Heart left ventricle (tissue), 16 donors: ENCODE measurements around the gene PCNP. TPM values are rescaled to one million over a fixed set of nuclear protein-coding genes. Genes with fewer than 3 reads are reported as not detected.
"Not testable (repeated sequence)": the region's sequence is repeated elsewhere in the genome, so short reads cannot be mapped to it uniquely, and the experiment has no call there.

Experiments
- ATAC-seq, 4 donors: fragments of 200-7000 bp; cut with Tn5 transposase; one replicate each; pipeline ENCODE4 v1.9.1; 2020 to 2022; ENCODE audit warnings: moderate library complexity in 4 of 4, mild to moderate bottlenecking in 3 of 4, moderate number of reproducible peaks in 1 of 4
- DNase-seq, 5 donors: peaks; one replicate each; pipeline ENCODE4 v3.0.0-alpha.2; 2020
- H3K27ac ChIP-seq, 12 donors: fragments of 200-600 bp; sonication (generic) in 4 of 12; one replicate each; pipeline versions ENCODE4 v1.5.0 to v1.8.0; 2016 to 2022; ENCODE audit warnings: mild to moderate bottlenecking in 2 of 12
- H3K27me3 ChIP-seq, 9 donors: fragments of 200-600 bp; sonication (generic) in 2 of 9; one replicate each; pipeline versions ENCODE4 v1.5.1 to v1.8.0; 2016 to 2022; ENCODE audit warnings: mild to moderate bottlenecking in 3 of 9
- H3K36me3 ChIP-seq, 9 donors: fragments of 200-600 bp; sonication (generic) in 2 of 9; one replicate each; pipeline versions ENCODE4 v1.5.0 to v1.8.0; 2018 to 2022; ENCODE audit warnings: mild to moderate bottlenecking in 2 of 9
- H3K4me1 ChIP-seq, 12 donors: fragments of 200-600 bp; sonication (generic) in 4 of 12; one replicate each; pipeline versions ENCODE4 v1.5.0 to v1.8.0; 2016 to 2022; ENCODE audit warnings: mild to moderate bottlenecking in 3 of 12
- H3K4me3 ChIP-seq, 12 donors: fragments of 200-600 bp; sonication (generic) in 4 of 12; one replicate each; pipeline versions ENCODE4 v1.5.0 to v1.8.0; 2017 to 2022; ENCODE audit warnings: mild to moderate bottlenecking in 9 of 12, moderate library complexity in 4 of 12
- H3K9me3 ChIP-seq, 12 donors: fragments of 200-600 bp; sonication (generic) in 4 of 12; one replicate each; pipeline versions ENCODE4 v1.5.0 to v1.8.0; 2016 to 2022; ENCODE audit warnings: mild to moderate bottlenecking in 1 of 12
- CTCF ChIP-seq, 12 donors: fragments of 200-600 bp; sonication (generic) in 4 of 12; IDR thresholded peaks; one replicate each; pipeline versions ENCODE4 v1.5.0 to v1.8.0; 2018 to 2022; ENCODE audit warnings: antibody characterized with exemption in 12 of 12, mild to moderate bottlenecking in 5 of 12
- POLR2A ChIP-seq, 2 donors: fragments of 450-650 bp; IDR thresholded peaks; one replicate each; pipeline ENCODE4 v1.6.1; 2017; ENCODE audit warnings: antibody characterized with exemption in 2 of 2, mild to moderate bottlenecking in 2 of 2, moderate library complexity in 2 of 2
- WGBS, 4 donors: extraction: QIAGEN DNeasy Blood & Tissue Kit in 2 of 4; methylation state at CpG; one replicate each; pipeline versions ENCODE4 v1.1.5 to v1.1.7; 2013 to 2018; 5-methylcytosine and 5-hydroxymethylcytosine counted together
- intact Hi-C, 10 donors: fragments of 100-400 bp; cut with DNase I; formaldehyde crosslinking; loops; one replicate each; pipeline versions ENCODE4 v1.11.1 to v1.14.2; 2022
- polyA plus RNA-seq, 2 donors: library from polyadenylated mRNA; stranded (reverse); fragments of 200-250 nt; gene quantifications; one replicate each; pipeline ENCODE4 v1.2.3, GENCODE V29; 2013
- total RNA-seq, 9 donors: library from RNA; depleted of rRNA in 2 of 9; stranded (reverse); fragments of >200 nt in 2 of 9; fragmentation: NEBNext Ultra II Directional in 3 of 9; extraction: Animal tissue kit (Norgen Biotek cat#: 25700) in 3 of 9; gene quantifications; one replicate each; pipeline versions ENCODE4 v1.1.0 to v1.2.4, GENCODE V29; 2016 to 2023
- donor health status: ischemic (EF 13 %, LVEDD 7.1; RV severe dilation, severe dysfunction).
- donor health status: healthy with polysubstance abuse.
- donor health status: DM: no; HTN: yes; CAD: no.
- donor health status: DM: no; HTN: no; CAD: no.
- donor health status: ischemic (EF 25% LVEDD 6.9; RV normal size, moderate dysfunction).
- donor health status: ischemic (EF 25% LVEDD 5.7; RV mildly dilated, moderate dysfunction).
- donor health status: healthy.
- donor health status: DM: yes; HTN: yes; CAD: no.
- donor health status: ischemic (EF 35%, LVEDD 5.7; RV mildly dilated, moderate dysfunction).
- donor health status: nonischemic (EF 11% LVEDD 7.7; RV severe dilation, severe dysfunction).
- donor health status: DM: yes; HTN: yes; CAD: no.
- donor health status: PGD.
- donor health status: ischemic (EF 29% LVEDD 5.4; RV normal size, mild dysfunction).
- donor health status: nonischemic (EF 23%, LVEDD 6.1; RV moderate dilation, normal function).

Gene PCNP
- total and polyA plus RNA-seq, 11 donors = 49.7 to 141 (median 118) TPM

GRCh38 chr3:101611023-101611422 is 37.0 kb downstream of the PCNP start:
- intact Hi-C loops = no loop called here
- H3K27ac ChIP-seq = no peak overlapping the region
- ATAC-seq = no peak
- H3K36me3 ChIP-seq = no peaks in the 10 kb centered on the region
- H3K27me3 ChIP-seq = no peaks in the 10 kb centered on the region
- H3K9me3 ChIP-seq = no peaks in the 10 kb centered on the region
- WGBS, 4 donors = 68 to 79% (median 75%) methylated on average over 2 of the region's 2 CpGs
- no peaks in the 10 kb centered on the region for H3K4me1 ChIP-seq
- TF ChIP-seq CTCF (IDR thresholded peaks at IDR 0.05) = no peak
- no peak for TF ChIP-seq POLR2A (IDR thresholded peaks at IDR 0.05)
- DNase-seq = no peak
- H3K4me3 ChIP-seq = no peak overlapping the region

GRCh38 chr3:101613014-101613413 is 39.0 kb downstream of the PCNP start:
- H3K27ac ChIP-seq, H3K27me3 ChIP-seq, H3K4me1 ChIP-seq, H3K9me3 ChIP-seq, intact Hi-C loops, H3K4me3 ChIP-seq, DNase-seq, ATAC-seq, H3K36me3 ChIP-seq: not testable (repeated sequence)
- WGBS, 4 donors = 80 to 88% (median 88%) methylated on average over 8 to 9 of the region's 9 CpGs

- H3K4me1 ChIP-seq = no peaks in the 10 kb centered on the region
- TF ChIP-seq POLR2A (IDR thresholded peaks at IDR 0.05) = no peak
- no peak for TF ChIP-seq CTCF (IDR thresholded peaks at IDR 0.05)
- no peaks in the 10 kb centered on the region for H3K27me3 ChIP-seq
- peaks cover 0 to 3% (median 0%) of the 10 kb centered on the region in 12 donors for H3K9me3 ChIP-seq
- H3K36me3 ChIP-seq = no peaks in the 10 kb centered on the region
- DNase-seq (no peak), ATAC-seq (no peak)
- WGBS, 4 donors = 92 to 94% (median 93%) methylated on average over 6 of the region's 6 CpGs
- no peak overlapping the region for H3K4me3 ChIP-seq
- H3K27ac ChIP-seq = no peak overlapping the region
- intact Hi-C loops = no loop called here
These were observed 41.5 kb downstream of the PCNP start for GRCh38 chr3:101615525-101615924.

GRCh38 chr3:101617478-101617877 is 43.5 kb downstream of the PCNP start:
- intact Hi-C loops = no loop called here
- Histone ChIP-seq H3K9me3 (peaks cover 0 to 3% (median 0%) of the 10 kb centered on the region in 12 donors), H3K36me3 (no peaks in the 10 kb centered on the region), H3K27ac (no peak overlapping the region), H3K27me3 (no peaks in the 10 kb centered on the region), H3K4me1 (no peaks in the 10 kb centered on the region), H3K4me3 (no peak overlapping the region)
- TF ChIP-seq CTCF (IDR thresholded peaks at IDR 0.05) (no peak), POLR2A (IDR thresholded peaks at IDR 0.05) (no peak)
- ATAC-seq = no peak
- 87 to 94% (median 88%) methylated on average over 7 of the region's 7 CpGs for WGBS, 4 donors
- no peak for DNase-seq

GRCh38 chr3:101618726-101619125 is 44.7 kb downstream of the PCNP start:
- intact Hi-C loops = no loop called here
- H3K27me3 ChIP-seq = no peaks in the 10 kb centered on the region
- ATAC-seq (no peak), DNase-seq (no peak)
- TF ChIP-seq POLR2A (IDR thresholded peaks at IDR 0.05) (no peak), CTCF (IDR thresholded peaks at IDR 0.05) (no peak)
- H3K27ac ChIP-seq = no peak overlapping the region
- no peak overlapping the region for H3K4me3 ChIP-seq
- H3K9me3 ChIP-seq = peaks cover 0 to 3% (median 0%) of the 10 kb centered on the region in 12 donors
- WGBS, 4 donors = 67 to 81% (median 74%) methylated on average over 1 of the region's 1 CpG
- no peaks in the 10 kb centered on the region for H3K36me3 ChIP-seq
- no peaks in the 10 kb centered on the region for H3K4me1 ChIP-seq
